HEK293T (cell line): ENCODE results near the gene PIK3IP1.

Experiments
- FOXA1 ChIP-seq: fragments of 450-650 bp; IDR thresholded peaks from 2 replicates; pipeline ENCODE4 v1.6.1; 2016; ENCODE audit warnings: mild to moderate bottlenecking
- TARDBP ChIP-seq: fragments of 450-650 bp; IDR thresholded peaks from 2 replicates; pipeline ENCODE4 v1.6.1; 2016

- no peak for TF ChIP-seq TARDBP
- no peak for TF ChIP-seq FOXA1
Measured at GRCh38 chr22:31284281-31285155, 7.8 kb downstream of the PIK3IP1 start.
